SK-N-SH (cell line): Measurements from ENCODE around the gene UFSP1. TPM values are rescaled to one million over a fixed set of nuclear protein-coding genes. Genes with fewer than 3 reads are reported as not detected.

ENCODE experiments used
- CTCF ChIA-PET: fragments of 300-600, 350-600 bp; formaldehyde crosslinking; extraction: SDS; loops from one replicate; lab custom pipeline; 2021; lab: Yijun Ruan, JAX
- POLR2A ChIA-PET: fragments of 350-600 bp; sonication (Branson Sonifier 250); formaldehyde crosslinking; extraction: SDS; loops from one replicate; lab custom pipeline; 2020; ENCODE audit warnings: antibody characterized with exemption, inconsistent platforms; lab: Yijun Ruan, JAX
- DNase-seq: peaks from one replicate; pipeline ENCODE4 v3.0.0; 2012
- H2AFZ ChIP-seq: fragments of 200-600 bp; sonication (generic); 2 replicates; pipeline ENCODE4 v1.8.1; 2016; ENCODE audit warnings: antibody characterized with exemption, mild to moderate bottlenecking, low read depth
- H3F3A ChIP-seq: fragments of 200-600 bp; sonication (generic); replicated peaks from 2 replicates; pipeline ENCODE3; 2016; ENCODE audit warnings: antibody characterized with exemption, mild to moderate bottlenecking; ENCODE audit not compliant: insufficient read depth
- H3K27ac ChIP-seq, 2 experiments: fragments of 200-500 bp in 1 of 2; fragments of 200-600 bp in 1 of 2; sonication (Bioruptor generic) in 1 of 2; sonication (generic), shearing (Covaris generic) in 1 of 2; 2 replicates each; pipeline versions ENCODE4 v1.5.1 to v1.6.1; 2014 to 2016; ENCODE audit warnings: low read depth in 2 of 2, inconsistent platforms in 1 of 2, low read length in 1 of 2, mild to moderate bottlenecking in 1 of 2, mixed read lengths in 1 of 2
- H3K27me3 ChIP-seq: fragments of 200-600 bp; sonication (generic), shearing (Covaris generic); 2 replicates; pipeline ENCODE4 v1.6.1; 2016; ENCODE audit warnings: mixed run types; ENCODE audit not compliant: insufficient read depth
- H3K36me3 ChIP-seq, 2 experiments: fragments of 200-500 bp in 1 of 2; fragments of 200-600 bp in 1 of 2; sonication (Bioruptor generic) in 1 of 2; sonication (generic) in 1 of 2; replicated peaks in 1 of 2; 2 replicates each; pipeline versions ENCODE3 to v1.5.1; 2014 to 2016; ENCODE audit warnings: low read length in 1 of 2, mild to moderate bottlenecking in 1 of 2; ENCODE audit not compliant: insufficient read depth in 2 of 2, control insufficient read depth in 1 of 2
- H3K4me1 ChIP-seq, 2 experiments: fragments of 200-500 bp in 1 of 2; fragments of 200-600 bp in 1 of 2; sonication (Bioruptor generic) in 1 of 2; sonication (generic), shearing (Covaris generic) in 1 of 2; 2 replicates each; pipeline versions ENCODE4 v1.5.1 to v1.6.1; 2014 to 2016; ENCODE audit warnings: low read depth in 1 of 2, low read length in 1 of 2, mixed run types in 1 of 2; ENCODE audit not compliant: insufficient read depth in 2 of 2, control insufficient read depth in 1 of 2
- H3K4me2 ChIP-seq: fragments of 200-600 bp; sonication (generic), shearing (Covaris generic); 2 replicates; pipeline ENCODE4 v1.6.1; 2017; ENCODE audit warnings: mixed run types
- H3K4me3 ChIP-seq, 2 experiments: fragments of 200-500 bp in 1 of 2; fragments of 200-600 bp in 1 of 2; sonication (Bioruptor generic) in 1 of 2; sonication (generic), shearing (Covaris generic) in 1 of 2; 2 replicates each; pipeline versions ENCODE4 v1.5.1 to v1.8.1; 2014 to 2016; ENCODE audit warnings: low read depth in 2 of 2, inconsistent platforms in 1 of 2, low read length in 1 of 2, mild to moderate bottlenecking in 1 of 2, mixed read lengths in 1 of 2, moderate library complexity in 1 of 2
- H3K79me2 ChIP-seq: fragments of 200-600 bp; sonication (generic); 2 replicates; pipeline ENCODE4 v1.8.1; 2017; ENCODE audit warnings: mild to moderate bottlenecking; ENCODE audit not compliant: insufficient read depth
- H3K9ac ChIP-seq: fragments of 200-600 bp; sonication (generic); 2 replicates; pipeline ENCODE4 v1.6.1; 2017; ENCODE audit warnings: mixed run types
- H3K9me2 ChIP-seq: fragments of 200-600 bp; sonication (generic); 2 replicates; pipeline ENCODE4 v1.6.1; 2017; ENCODE audit warnings: mixed run types
- H3K9me3 ChIP-seq: fragments of 200-600 bp; sonication (generic); 2 replicates; pipeline ENCODE4 v1.6.1; 2017; ENCODE audit warnings: mixed run types, mild to moderate bottlenecking, moderate library complexity
- H4K20me1 ChIP-seq: fragments of 200-600 bp; sonication (generic); 2 replicates; pipeline ENCODE4 v1.6.1; 2017; ENCODE audit warnings: mild to moderate bottlenecking, mixed run types; ENCODE audit not compliant: insufficient read depth
- ELF1 ChIP-seq: IDR thresholded peaks from 2 replicates; pipeline ENCODE4 v1.4.0; 2012
- EP300 ChIP-seq, 2 experiments: IDR thresholded peaks; 2 replicates each; pipeline versions ENCODE4 v1.4.0 to v1.6.1; 2012; ENCODE audit warnings: borderline replicate concordance in 1 of 2, low read depth in 1 of 2, low read length in 1 of 2
- EZH2phosphoT487 ChIP-seq: fragments of 200-600 bp; sonication (generic); IDR thresholded peaks from 2 replicates; pipeline ENCODE4 v1.6.1; 2017; ENCODE audit warnings: low read depth, mixed run types, mild to moderate bottlenecking, antibody characterized with exemption, moderate library complexity, borderline replicate concordance
- FOXM1 ChIP-seq: IDR thresholded peaks from 2 replicates; pipeline ENCODE4 v1.4.0; 2012; ENCODE audit warnings: low read depth, mild to moderate bottlenecking
- GABPA ChIP-seq: IDR thresholded peaks from 2 replicates; pipeline ENCODE4 v1.4.0; 2012; ENCODE audit warnings: low read depth, mild to moderate bottlenecking
- GATA2 ChIP-seq: sonication (generic); formaldehyde crosslinking; IDR thresholded peaks from 2 replicates; pipeline ENCODE4 v1.5.0; 2020; ENCODE audit warnings: mild to moderate bottlenecking, missing genetic modification reagents
- IRF3 ChIP-seq: fragments of 150-350 bp; IDR thresholded peaks from 2 replicates; pipeline ENCODE4 v1.6.1; 2016; ENCODE audit warnings: mild to moderate bottlenecking, low read depth, low read length
- NFIC ChIP-seq: IDR thresholded peaks from 2 replicates; pipeline ENCODE4 v1.4.0; 2012; ENCODE audit warnings: borderline replicate concordance
- RAD21 ChIP-seq: IDR thresholded peaks from 2 replicates; pipeline ENCODE4 v1.6.1; 2012; ENCODE audit warnings: mild to moderate bottlenecking, low read length
- REST ChIP-seq: IDR thresholded peaks from 2 replicates; pipeline ENCODE4 v1.6.1; 2012; ENCODE audit warnings: mild to moderate bottlenecking, low read depth, low read length, moderate library complexity
- RFX5 ChIP-seq: IDR thresholded peaks from 2 replicates; pipeline ENCODE4 v1.6.1; 2012; ENCODE audit warnings: mild to moderate bottlenecking, improper control_type of control experiment, low read length
- RXRA ChIP-seq: IDR thresholded peaks from 2 replicates; pipeline ENCODE4 v1.4.0; 2012; ENCODE audit warnings: low read depth, mild to moderate bottlenecking, borderline replicate concordance
- TAF1 ChIP-seq: IDR thresholded peaks from 2 replicates; pipeline ENCODE4 v1.6.1; 2012; ENCODE audit warnings: low read depth, mild to moderate bottlenecking, low read length, moderate library complexity, borderline replicate concordance
- TCF12 ChIP-seq: IDR thresholded peaks from 2 replicates; pipeline ENCODE4 v1.4.0; 2012
- TEAD4 ChIP-seq: IDR thresholded peaks from 2 replicates; pipeline ENCODE4 v1.4.0; 2012; ENCODE audit warnings: mild to moderate bottlenecking, borderline replicate concordance; ENCODE audit not compliant: insufficient read depth
- ZBTB33 ChIP-seq: IDR thresholded peaks from 2 replicates; pipeline ENCODE4 v1.4.0; 2012; ENCODE audit warnings: low read depth, borderline replicate concordance
- WGBS: methylation state at CpG from one replicate; pipeline ENCODE4 v1.1.6; 2017; ENCODE audit warnings: low lambda C conversion rate; 5-methylcytosine and 5-hydroxymethylcytosine counted together
- polyA plus RNA-seq, 3 experiments: library from polyadenylated mRNA; depleted of rRNA; stranded (reverse); fragments of >200 nt; gene quantifications; 2 replicates each; pipeline ENCODE4 v1.2.3, GENCODE V29; 2012
- TF ChIP-seq, protein P1 (sequence below): IDR thresholded peaks from 2 replicates; pipeline ENCODE4 v1.4.0; 2012; ENCODE audit warnings: low read depth

UFSP1 gene
- polyA plus RNA-seq, 1 of the 3 experiments (the other 2 are of a cell fraction): 4.5 TPM

GRCh38 chr7:100873599-100874299 is 15.8 kb downstream of the UFSP1 start:
- peak overlapping the region; percentile 48 for H2AFZ ChIP-seq
- ChIA-PET POLR2A (interaction anchor here (2.0 to 5.8 kb wide), 2 partner anchors 12 to 14 kb away, joined by 7 to 126 read pairs; partner anchors contain the start of gene UFSP1), CTCF (interaction anchor here (1.4 to 5.5 kb wide), 3 partner anchors 10 to 74 kb away, joined by 4 to 37 read pairs (median 5); partner anchors contain the start of gene SLC12A9)
- peaks cover 21% of the 10 kb centered on the region for H3F3A ChIP-seq
- H3K9me3 ChIP-seq: no peaks in the 10 kb centered on the region
- no peak for TF ChIP-seq ELF1
- TF ChIP-seq, protein P1, sequence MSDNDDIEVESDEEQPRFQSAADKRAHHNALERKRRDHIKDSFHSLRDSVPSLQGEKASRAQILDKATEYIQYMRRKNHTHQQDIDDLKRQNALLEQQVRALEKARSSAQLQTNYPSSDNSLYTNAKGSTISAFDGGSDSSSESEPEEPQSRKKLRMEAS: no peak
- no peak for TF ChIP-seq RAD21
- TF ChIP-seq TAF1: no peak
- no peak for TF ChIP-seq ZBTB33
- TF ChIP-seq EZH2phosphoT487: no peak
- TF ChIP-seq GATA2 (CRISPR knock-in tag): no peak
- TF ChIP-seq RXRA: no peak
- peak overlapping the region; percentile 92 to 95 for H3K27ac ChIP-seq
- DNase-seq: no peak
- WGBS: 88% methylated on average over 10 of the region's 10 CpGs
- H3K4me3 ChIP-seq: peak overlapping the region; percentile 65 to 93
- no peaks in the 10 kb centered on the region for H3K9me2 ChIP-seq
- peaks cover 8 to 31% of the 10 kb centered on the region in 2 experiments for H3K36me3 ChIP-seq
- H4K20me1 ChIP-seq: peaks cover 33% of the 10 kb centered on the region
- peak overlapping the region; percentile 89 for H3K9ac ChIP-seq
- peaks cover 38% of the 10 kb centered on the region for H3K79me2 ChIP-seq
- peaks cover 13 to 17% of the 10 kb centered on the region in 2 experiments; a peak in 3 of 4 replicates for H3K4me1 ChIP-seq
- no peaks in the 10 kb centered on the region for H3K27me3 ChIP-seq
- peak overlapping the region; percentile 84 for H3K4me2 ChIP-seq

- Histone ChIP-seq H3K4me1 (peaks cover 2 to 19% of the 10 kb centered on the region in 2 experiments; a peak in 3 of 4 replicates), H3K9me3 (no peaks in the 10 kb centered on the region), H2AFZ (no peak overlapping the region), H4K20me1 (no peaks in the 10 kb centered on the region), H3K27me3 (no peaks in the 10 kb centered on the region), H3K9me2 (no peaks in the 10 kb centered on the region), H3K27ac (peak overlapping the region in 1 of 2 experiments; percentile 43; a peak in 1 of 4 replicates), H3K9ac (peak overlapping the region; percentile 31; the same call in 1 of the 2 replicates), H3F3A (peaks cover 27% of the 10 kb centered on the region), H3K4me3 (no peak overlapping the region), H3K4me2 (peak overlapping the region; percentile 25; the same call in 1 of the 2 replicates), H3K79me2 (no peaks in the 10 kb centered on the region), H3K36me3 (peaks cover 3 to 10% of the 10 kb centered on the region in 2 experiments)
- no peak for TF ChIP-seq TCF12
- no peak for TF ChIP-seq EP300 (IDR thresholded peaks at IDR 0.05; ENCODE audit: borderline replicate concordance in 1 of 2, low read depth in 1 of 2, low read length in 1 of 2)
- no peak for TF ChIP-seq GABPA
- TF ChIP-seq REST: no peak
- TF ChIP-seq TEAD4: no peak
- TF ChIP-seq RFX5: no peak
- no peak for TF ChIP-seq IRF3
- no peak for TF ChIP-seq FOXM1
- no peak for TF ChIP-seq NFIC
- ChIA-PET CTCF (no interaction called here), POLR2A (no interaction called here)
- DNase-seq: peak; percentile 46
- WGBS: 93% methylated on average over 24 of the region's 27 CpGs
These were observed 21.6 kb downstream of the UFSP1 start for GRCh38 chr7:100867776-100868485.
